Neural progenitor cell (in vitro differentiated cells): ENCODE results near the gene IL23R. TPM values are rescaled to one million over a fixed set of nuclear protein-coding genes. Genes with fewer than 3 reads are reported as not detected.

Experiments used
- DNase-seq: peaks from one replicate; pipeline ENCODE4 v3.0.0-alpha.2; 2016; ENCODE audit warnings: low spot score
- H2AFZ ChIP-seq: fragments of 200-600 bp; sonication (generic); replicated peaks from 2 replicates; pipeline ENCODE4 v1.6.1; 2016; ENCODE audit warnings: antibody characterized with exemption
- H3F3A ChIP-seq: fragments of 200-600 bp; sonication (generic); 2 replicates; pipeline ENCODE4 v1.6.1; 2016; ENCODE audit warnings: antibody characterized with exemption, low read depth
- H3K27ac ChIP-seq: fragments of 200-600 bp; sonication (generic); 2 replicates; pipeline ENCODE4 v1.5.1; 2016; ENCODE audit warnings: mild to moderate bottlenecking
- H3K27me3 ChIP-seq: fragments of 200-600 bp; sonication (generic); 2 replicates; pipeline ENCODE4 v1.6.1; 2016; ENCODE audit warnings: mild to moderate bottlenecking, moderate library complexity
- H3K36me3 ChIP-seq: fragments of 200-600 bp; sonication (generic); 2 replicates; pipeline ENCODE4 v1.5.1; 2016
- H3K4me1 ChIP-seq: fragments of 200-600 bp; sonication (generic); 2 replicates; pipeline ENCODE4 v1.6.1; 2016; ENCODE audit warnings: mixed run types
- H3K4me2 ChIP-seq: fragments of 200-600 bp; sonication (generic); 2 replicates; pipeline ENCODE4 v1.6.1; 2016
- H3K4me3 ChIP-seq: fragments of 200-600 bp; sonication (generic); 2 replicates; pipeline ENCODE4 v1.5.1; 2016
- H3K79me2 ChIP-seq: fragments of 200-600 bp; sonication (generic); 2 replicates; pipeline ENCODE4 v1.6.1; 2016; ENCODE audit warnings: low read depth
- H3K9ac ChIP-seq: fragments of 200-600 bp; sonication (generic); 2 replicates; pipeline ENCODE4 v1.6.1; 2016
- H3K9me3 ChIP-seq: fragments of 200-600 bp; sonication (generic); 2 replicates; pipeline ENCODE4 v1.5.1; 2016; ENCODE audit warnings: low read depth
- H4K20me1 ChIP-seq: fragments of 200-600 bp; sonication (generic); 2 replicates; pipeline ENCODE4 v1.6.1; 2016; ENCODE audit warnings: low read depth
- H3K27ac Mint-ChIP-seq: 3 replicates; pipeline ENCODE4 v1.8.0; 2021; ENCODE audit warnings: mixed read lengths
- H3K27me3 Mint-ChIP-seq: 2 replicates; pipeline ENCODE4 v1.8.0; 2022; ENCODE audit warnings: low read depth, mild to moderate bottlenecking, inconsistent platforms, moderate library complexity, mixed read lengths; ENCODE audit not compliant: insufficient read depth
- H3K36me3 Mint-ChIP-seq: 3 replicates; pipeline ENCODE4 v1.8.0; 2021; ENCODE audit warnings: mixed read lengths
- H3K4me1 Mint-ChIP-seq: 3 replicates; pipeline ENCODE4 v1.8.0; 2021; ENCODE audit warnings: mixed read lengths
- H3K4me3 Mint-ChIP-seq: 3 replicates; pipeline ENCODE4 v1.8.0; 2021; ENCODE audit warnings: mild to moderate bottlenecking, moderate library complexity, mixed read lengths
- H3K9me3 Mint-ChIP-seq: 3 replicates; pipeline ENCODE4 v1.8.0; 2020; ENCODE audit warnings: mixed read lengths
- EZH2 ChIP-seq: fragments of 200-600 bp; sonication (generic); IDR thresholded peaks from 2 replicates; pipeline ENCODE4 v1.6.1; 2017; ENCODE audit warnings: antibody characterized with exemption, mild to moderate bottlenecking, moderate library complexity
- EZH2phosphoT487 ChIP-seq: fragments of 200-600 bp; sonication (generic); IDR thresholded peaks from 2 replicates; pipeline ENCODE4 v1.6.1; 2017; ENCODE audit warnings: antibody characterized with exemption
- total RNA-seq: library from RNA; depleted of rRNA; stranded (reverse); fragments of >200 nt; gene quantifications from 2 replicates; pipeline ENCODE4 v1.2.3, GENCODE V29; 2015; ENCODE audit warnings: low replicate concordance
- TF ChIP-seq, protein P1 (sequence below): fragments of 200-600 bp; sonication (generic); IDR thresholded peaks from 2 replicates; pipeline ENCODE4 v1.5.1; 2017; ENCODE audit warnings: antibody characterized with exemption, mild to moderate bottlenecking

IL23R gene
- total RNA-seq, 1 donor from 2014 or later: not detected

DNA sequence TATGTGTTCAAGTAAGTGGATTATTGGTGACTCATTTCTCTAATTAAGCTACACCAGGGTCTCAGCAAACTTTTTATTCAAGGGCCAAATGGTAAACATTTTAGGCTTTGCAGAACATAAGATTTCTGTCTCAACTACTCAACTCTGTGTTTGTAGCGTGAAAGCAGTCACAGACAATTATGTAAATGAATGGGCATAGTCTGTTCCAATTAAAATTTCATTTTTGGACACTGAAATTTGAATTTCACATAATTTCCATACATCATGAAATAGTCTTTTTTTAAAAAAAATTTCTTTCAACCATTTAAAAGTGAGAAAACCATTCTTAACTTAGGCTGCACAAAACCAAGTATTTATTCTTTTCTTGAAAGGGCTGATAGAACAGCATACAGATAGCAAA lies 50.1 kb downstream of the IL23R start:
- Histone ChIP-seq H2AFZ (no peak overlapping the region), H3K4me2 (no peak overlapping the region), H4K20me1 (no peaks in the 10 kb centered on the region), H3K36me3 (no peaks in the 10 kb centered on the region), H3K27ac (no peak overlapping the region), H3K9ac (no peak overlapping the region), H3K27me3 (no peaks in the 10 kb centered on the region), H3K4me1 (no peaks in the 10 kb centered on the region), H3F3A (no peaks in the 10 kb centered on the region), H3K79me2 (no peaks in the 10 kb centered on the region), H3K9me3 (no peaks in the 10 kb centered on the region), H3K4me3 (no peak overlapping the region)
- DNase-seq: no peak
- Mint-ChIP-seq H3K9me3 (no peaks in the 10 kb centered on the region), H3K4me3 (no peak overlapping the region), H3K27me3 (peaks cover 4% of the 10 kb centered on the region), H3K27ac (no peak overlapping the region), H3K36me3 (no peaks in the 10 kb centered on the region), H3K4me1 (no peaks in the 10 kb centered on the region)
- no peak for TF ChIP-seq EZH2
- no peak for TF ChIP-seq EZH2phosphoT487

GRCh38 chr1:67217417-67217816 lies 51.2 kb downstream of the IL23R start:
- H3K9me3 ChIP-seq: no peaks in the 10 kb centered on the region
- H3K9ac ChIP-seq: no peak overlapping the region
- H2AFZ ChIP-seq: no peak overlapping the region
- H3K27ac ChIP-seq: no peak overlapping the region
- H3K4me3 ChIP-seq: no peak overlapping the region
- Mint-ChIP-seq H3K4me1 (no peaks in the 10 kb centered on the region), H3K9me3 (no peaks in the 10 kb centered on the region), H3K27me3 (peaks cover 4% of the 10 kb centered on the region), H3K36me3 (no peaks in the 10 kb centered on the region), H3K27ac (no peak overlapping the region), H3K4me3 (no peak overlapping the region)
- no peaks in the 10 kb centered on the region for H4K20me1 ChIP-seq
- no peaks in the 10 kb centered on the region for H3K27me3 ChIP-seq
- H3K4me1 ChIP-seq: no peaks in the 10 kb centered on the region
- DNase-seq: no peak
- TF ChIP-seq, protein P1, sequence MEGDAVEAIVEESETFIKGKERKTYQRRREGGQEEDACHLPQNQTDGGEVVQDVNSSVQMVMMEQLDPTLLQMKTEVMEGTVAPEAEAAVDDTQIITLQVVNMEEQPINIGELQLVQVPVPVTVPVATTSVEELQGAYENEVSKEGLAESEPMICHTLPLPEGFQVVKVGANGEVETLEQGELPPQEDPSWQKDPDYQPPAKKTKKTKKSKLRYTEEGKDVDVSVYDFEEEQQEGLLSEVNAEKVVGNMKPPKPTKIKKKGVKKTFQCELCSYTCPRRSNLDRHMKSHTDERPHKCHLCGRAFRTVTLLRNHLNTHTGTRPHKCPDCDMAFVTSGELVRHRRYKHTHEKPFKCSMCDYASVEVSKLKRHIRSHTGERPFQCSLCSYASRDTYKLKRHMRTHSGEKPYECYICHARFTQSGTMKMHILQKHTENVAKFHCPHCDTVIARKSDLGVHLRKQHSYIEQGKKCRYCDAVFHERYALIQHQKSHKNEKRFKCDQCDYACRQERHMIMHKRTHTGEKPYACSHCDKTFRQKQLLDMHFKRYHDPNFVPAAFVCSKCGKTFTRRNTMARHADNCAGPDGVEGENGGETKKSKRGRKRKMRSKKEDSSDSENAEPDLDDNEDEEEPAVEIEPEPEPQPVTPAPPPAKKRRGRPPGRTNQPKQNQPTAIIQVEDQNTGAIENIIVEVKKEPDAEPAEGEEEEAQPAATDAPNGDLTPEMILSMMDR: no peak
- TF ChIP-seq EZH2phosphoT487 (no peak), EZH2 (no peak)
- H3K36me3 ChIP-seq: no peaks in the 10 kb centered on the region
- H3K4me2 ChIP-seq: no peak overlapping the region
- H3F3A ChIP-seq: no peaks in the 10 kb centered on the region
- H3K79me2 ChIP-seq: no peaks in the 10 kb centered on the region

DNA sequence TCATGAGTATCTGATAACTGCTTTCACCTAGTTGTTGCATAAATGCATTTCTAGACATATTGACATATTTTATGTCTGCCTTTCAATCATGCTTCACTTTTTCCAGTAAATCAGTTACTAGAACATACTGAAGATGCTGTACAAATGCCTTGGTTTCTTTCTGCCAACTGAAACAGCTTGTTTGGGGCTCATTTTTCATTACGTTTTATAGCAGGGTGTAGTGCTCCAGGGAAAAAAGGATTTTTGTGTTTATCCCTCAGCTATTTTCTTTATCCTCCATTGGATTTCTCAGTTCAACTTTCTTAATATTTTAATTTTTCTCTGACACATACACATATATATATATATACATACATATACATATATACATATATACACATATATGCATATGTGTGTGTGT lies 51.7 kb downstream of the IL23R start:
- DNase-seq: no peak
- no peak overlapping the region for H3K27ac ChIP-seq
- no peaks in the 10 kb centered on the region for H3K4me1 ChIP-seq
- Mint-ChIP-seq H3K27ac (no peak overlapping the region), H3K27me3 (peaks cover 1% of the 10 kb centered on the region), H3K9me3 (no peaks in the 10 kb centered on the region), H3K4me3 (no peak overlapping the region), H3K36me3 (no peaks in the 10 kb centered on the region), H3K4me1 (no peaks in the 10 kb centered on the region)
- H3K4me3 ChIP-seq: no peak overlapping the region
- no peaks in the 10 kb centered on the region for H3F3A ChIP-seq
- no peaks in the 10 kb centered on the region for H3K79me2 ChIP-seq
- H3K9ac ChIP-seq: no peak overlapping the region
- no peaks in the 10 kb centered on the region for H3K36me3 ChIP-seq
- no peaks in the 10 kb centered on the region for H3K27me3 ChIP-seq
- no peaks in the 10 kb centered on the region for H3K9me3 ChIP-seq
- H4K20me1 ChIP-seq: no peaks in the 10 kb centered on the region
- no peak overlapping the region for H3K4me2 ChIP-seq
- H2AFZ ChIP-seq: no peak overlapping the region
- TF ChIP-seq, protein P1: no peak
- TF ChIP-seq EZH2 (no peak), EZH2phosphoT487 (no peak)

DNA sequence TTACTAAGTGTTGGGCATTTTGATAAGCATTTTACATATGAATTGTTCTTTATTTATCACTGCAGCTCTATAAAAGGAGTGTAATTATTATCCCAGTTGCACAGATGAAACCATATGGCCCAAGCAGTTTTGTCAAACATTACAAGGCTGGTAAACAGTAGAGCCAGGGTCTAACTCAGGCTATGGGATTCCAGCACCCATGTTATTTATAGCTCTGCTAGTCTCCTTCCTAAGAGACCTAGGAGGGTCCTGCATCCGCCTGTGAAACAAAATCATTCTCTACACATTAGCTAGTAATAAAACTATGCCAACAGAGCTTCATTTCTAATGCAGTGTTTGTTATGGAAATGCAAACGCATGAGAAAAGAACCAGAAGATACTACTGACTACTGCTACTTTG lies 58.6 kb downstream of the IL23R start:
- Histone ChIP-seq H3K4me3 (no peak overlapping the region), H3K4me1 (no peaks in the 10 kb centered on the region), H3K9ac (no peak overlapping the region), H3K79me2 (no peaks in the 10 kb centered on the region), H3K27me3 (no peaks in the 10 kb centered on the region), H2AFZ (no peak overlapping the region), H3K36me3 (no peaks in the 10 kb centered on the region), H3F3A (no peaks in the 10 kb centered on the region), H3K27ac (no peak overlapping the region), H3K9me3 (no peaks in the 10 kb centered on the region), H3K4me2 (no peak overlapping the region), H4K20me1 (no peaks in the 10 kb centered on the region)
- H3K9me3 Mint-ChIP-seq: peaks cover 15% of the 10 kb centered on the region
- TF ChIP-seq EZH2 (no peak), EZH2phosphoT487 (no peak)
- TF ChIP-seq, protein P1: no peak
- H3K27me3 Mint-ChIP-seq: no peaks in the 10 kb centered on the region
- H3K4me3 Mint-ChIP-seq: no peak overlapping the region
- no peaks in the 10 kb centered on the region for H3K36me3 Mint-ChIP-seq
- H3K27ac Mint-ChIP-seq: no peak overlapping the region
- H3K4me1 Mint-ChIP-seq: no peaks in the 10 kb centered on the region
- no peak for DNase-seq
